Peyer's patch (tissue), 4 donors: Measurements from ENCODE around the gene PPP2R3C.

ENCODE experiments used
- POLR2A ChIP-seq, 2 donors: fragments of 450-650 bp; IDR thresholded peaks; one replicate each; pipeline ENCODE4 v1.5.1; 2017; ENCODE audit warnings: antibody characterized with exemption in 2 of 2, mild to moderate bottlenecking in 2 of 2, moderate library complexity in 2 of 2
- TF ChIP-seq, protein P1 (sequence below), 6 experiments: fragments of 450-650 bp in 4 of 6; fragments of 200-600 bp in 2 of 6; sonication (generic) in 1 of 6; IDR thresholded peaks; one replicate each; pipeline ENCODE4 v1.5.1; 2017 to 2019; ENCODE audit warnings: antibody characterized with exemption in 6 of 6, mild to moderate bottlenecking in 3 of 6, moderate library complexity in 1 of 6

DNA sequence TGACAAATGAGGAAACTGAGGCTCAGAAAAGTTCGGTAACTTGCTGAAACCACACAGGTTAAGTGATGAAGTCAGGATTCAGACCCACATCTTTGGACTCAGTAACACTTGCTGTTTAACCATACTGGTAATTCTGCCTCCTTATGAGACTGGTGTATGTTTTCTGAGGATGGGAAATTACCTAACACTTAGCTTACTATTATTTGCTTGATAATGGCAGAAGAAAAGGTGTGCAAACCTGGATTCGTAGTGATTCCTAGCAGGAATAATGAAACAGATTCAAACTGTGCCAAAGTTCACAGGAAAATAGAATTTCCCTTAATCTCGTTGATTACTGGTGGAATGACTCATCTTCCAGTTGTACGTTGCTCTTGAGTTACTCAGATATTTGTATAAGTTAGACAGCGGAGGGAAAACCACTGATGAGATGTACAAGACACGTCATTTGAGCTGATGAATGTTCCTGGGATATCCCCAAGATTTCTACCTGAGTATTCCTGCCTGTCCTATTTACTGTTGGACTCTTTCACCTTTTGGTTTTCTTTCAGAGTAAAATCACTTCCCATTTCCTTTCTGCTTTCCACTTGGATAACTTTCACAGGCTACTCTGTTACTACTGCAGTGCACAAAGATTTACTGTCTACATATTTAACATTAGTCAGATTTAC is 38.1 kb upstream of the PPP2R3C start:
- TF ChIP-seq, protein P1, sequence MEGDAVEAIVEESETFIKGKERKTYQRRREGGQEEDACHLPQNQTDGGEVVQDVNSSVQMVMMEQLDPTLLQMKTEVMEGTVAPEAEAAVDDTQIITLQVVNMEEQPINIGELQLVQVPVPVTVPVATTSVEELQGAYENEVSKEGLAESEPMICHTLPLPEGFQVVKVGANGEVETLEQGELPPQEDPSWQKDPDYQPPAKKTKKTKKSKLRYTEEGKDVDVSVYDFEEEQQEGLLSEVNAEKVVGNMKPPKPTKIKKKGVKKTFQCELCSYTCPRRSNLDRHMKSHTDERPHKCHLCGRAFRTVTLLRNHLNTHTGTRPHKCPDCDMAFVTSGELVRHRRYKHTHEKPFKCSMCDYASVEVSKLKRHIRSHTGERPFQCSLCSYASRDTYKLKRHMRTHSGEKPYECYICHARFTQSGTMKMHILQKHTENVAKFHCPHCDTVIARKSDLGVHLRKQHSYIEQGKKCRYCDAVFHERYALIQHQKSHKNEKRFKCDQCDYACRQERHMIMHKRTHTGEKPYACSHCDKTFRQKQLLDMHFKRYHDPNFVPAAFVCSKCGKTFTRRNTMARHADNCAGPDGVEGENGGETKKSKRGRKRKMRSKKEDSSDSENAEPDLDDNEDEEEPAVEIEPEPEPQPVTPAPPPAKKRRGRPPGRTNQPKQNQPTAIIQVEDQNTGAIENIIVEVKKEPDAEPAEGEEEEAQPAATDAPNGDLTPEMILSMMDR (IDR thresholded peaks at IDR 0.05), result no peak
- no peak for TF ChIP-seq POLR2A (IDR thresholded peaks at IDR 0.05)
